Brain microvascular endothelial cell (primary cell): ENCODE measurements around the gene CTSC.

Experiments used
- DNase-seq: peaks from one replicate; pipeline ENCODE4 v3.0.0-alpha.2; 2020
- H3K27ac ChIP-seq: fragments of 250-450 bp; sonication (Bioruptor Pico); 2 replicates; pipeline ENCODE4 v1.5.1; 2020; ENCODE audit warnings: mild to moderate bottlenecking, moderate library complexity
- H3K27me3 ChIP-seq: fragments of 250-450 bp; sonication (Bioruptor Pico); replicated peaks from 2 replicates; pipeline ENCODE4 v1.5.1; 2020; ENCODE audit warnings: mild to moderate bottlenecking
- H3K36me3 ChIP-seq: fragments of 250-450 bp; sonication (Bioruptor Pico); replicated peaks from 2 replicates; pipeline ENCODE4 v1.5.1; 2020; ENCODE audit warnings: mild to moderate bottlenecking
- H3K4me3 ChIP-seq: 2 replicates; pipeline ENCODE4 v1.5.1; 2011; ENCODE audit warnings: low read depth, mild to moderate bottlenecking, control low read depth, low read length, moderate library complexity
- CTCF ChIP-seq: IDR thresholded peaks from 2 replicates; pipeline ENCODE4 v1.5.1; 2011; ENCODE audit warnings: low read depth, mild to moderate bottlenecking, moderate library complexity, low read length, control low read depth, inconsistent platforms; ENCODE audit errors: missing control alignments
- in situ Hi-C: cut with HindIII; loops from 2 replicates; pipeline ENCODE4 v1.10.0; 2017; ENCODE audit warnings: low sequenced_read_pairs, low pct_ligation_motif_present

Gene CTSC

GRCh38 chr11:88378422-88379066, 41.0 kb upstream of the CTSC start:
- in situ Hi-C loops, result no loop called here
- Histone ChIP-seq H3K4me3 (no peak overlapping the region), H3K27ac (no peak overlapping the region), H3K27me3 (no peaks in the 10 kb centered on the region), H3K36me3 (no peaks in the 10 kb centered on the region)
- no peak for TF ChIP-seq CTCF
- DNase-seq, result no peak

GRCh38 chr11:88377646-88378045, 40.1 kb upstream of the CTSC start:
- no peak overlapping the region for H3K27ac ChIP-seq
- no peak for TF ChIP-seq CTCF
- DNase-seq, result no peak
- no peaks in the 10 kb centered on the region for H3K27me3 ChIP-seq
- H3K4me3 ChIP-seq, result no peak overlapping the region
- in situ Hi-C loops, result no loop called here
- no peaks in the 10 kb centered on the region for H3K36me3 ChIP-seq

GRCh38 chr11:88377144-88377543, 39.6 kb upstream of the CTSC start:
- Histone ChIP-seq H3K4me3 (no peak overlapping the region), H3K27ac (no peak overlapping the region), H3K36me3 (no peaks in the 10 kb centered on the region), H3K27me3 (no peaks in the 10 kb centered on the region)
- in situ Hi-C loops, result no loop called here
- TF ChIP-seq CTCF, result no peak
- no peak for DNase-seq

- no peak for DNase-seq
- Histone ChIP-seq H3K4me3 (no peak overlapping the region), H3K27me3 (no peaks in the 10 kb centered on the region), H3K36me3 (no peaks in the 10 kb centered on the region), H3K27ac (no peak overlapping the region)
- in situ Hi-C loops, result no loop called here
- TF ChIP-seq CTCF, result no peak
These were observed 38.5 kb upstream of the CTSC start for GRCh38 chr11:88375927-88376470.

GRCh38 chr11:88370782-88371181, 33.2 kb upstream of the CTSC start:
- no peak for TF ChIP-seq CTCF
- in situ Hi-C loops, result no loop called here
- no peak overlapping the region for H3K4me3 ChIP-seq
- H3K27ac ChIP-seq, result no peak overlapping the region
- no peaks in the 10 kb centered on the region for H3K36me3 ChIP-seq
- H3K27me3 ChIP-seq, result no peaks in the 10 kb centered on the region
- no peak for DNase-seq

- in situ Hi-C loops, result no loop called here
- no peak for DNase-seq
- Histone ChIP-seq H3K27ac (no peak overlapping the region), H3K4me3 (no peak overlapping the region), H3K36me3 (no peaks in the 10 kb centered on the region), H3K27me3 (no peaks in the 10 kb centered on the region)
- no peak for TF ChIP-seq CTCF
These were observed 29.8 kb upstream of the CTSC start for GRCh38 chr11:88367310-88367709.
